HepG2 (cell line): ENCODE measurements around the gene SRSF7. TPM values are rescaled to one million over a fixed set of nuclear protein-coding genes. Genes with fewer than 3 reads are reported as not detected.

Experiments
- ATAC-seq: fragments of 200-7000 bp; cut with Tn5 transposase; 3 replicates; pipeline ENCODE4 v1.9.1; 2020; ENCODE audit warnings: mild to moderate bottlenecking, moderate library complexity
- BruUV-seq: library from RNA; stranded (reverse); fragments of 400-500 nt; replicated peaks from 2 replicates; lab custom pipeline; 2021; lab: Mats Ljungman, UMichigan
- CTCF ChIA-PET: fragments of 300-600 bp; formaldehyde crosslinking; extraction: SDS; loops from one replicate; lab custom pipeline; 2021; ENCODE audit warnings: low total read pairs, inconsistent platforms, low intra/inter-chr PET ratio; lab: Yijun Ruan, JAX
- POLR2A ChIA-PET: fragments of 350-600 bp; sonication (Branson Sonifier 250); formaldehyde crosslinking; loops from one replicate; lab custom pipeline; 2020; ENCODE audit warnings: antibody characterized with exemption, inconsistent platforms; lab: Yijun Ruan, JAX
- DNase-seq: peaks from one replicate; pipeline ENCODE4 v3.0.0-alpha.2; 2015; ENCODE audit warnings: low spot score
- FAIRE-seq: peaks from 3 replicates; lab custom pipeline; 2011; peaks lifted over from hg19 to GRCh38; lab: Jason Lieb, UNC
- H2AFZ ChIP-seq: one replicate; pipeline ENCODE4 v1.6.1; 2011; ENCODE audit warnings: low read length, inconsistent platforms
- H3K27ac ChIP-seq: fragments of 300-600 bp; 3 replicates; pipeline ENCODE4 v1.8.0; 2011; ENCODE audit warnings: mixed run types, mild to moderate bottlenecking, mixed read lengths, low read length, inconsistent platforms; ENCODE audit not compliant: insufficient read depth; ENCODE audit errors: extremely low read length
- H3K27me3 ChIP-seq, 2 experiments: fragments of 200-600 bp in 1 of 2; 2 replicates in 1 of 2; 3 replicates in 1 of 2; pipeline versions ENCODE4 v1.6.0 to v1.8.0; 2011; ENCODE audit warnings: low read length in 2 of 2, mild to moderate bottlenecking in 2 of 2, moderate library complexity in 2 of 2, inconsistent platforms in 1 of 2; ENCODE audit not compliant: insufficient read depth in 2 of 2, control insufficient read depth in 1 of 2
- H3K36me3 ChIP-seq, 2 experiments: fragments of 200-600 bp in 1 of 2; replicated peaks in 1 of 2; 2 replicates in 1 of 2; 3 replicates in 1 of 2; pipeline versions ENCODE4 v1.5.1 to v1.8.0; 2011; ENCODE audit warnings: low read length in 2 of 2, inconsistent platforms in 1 of 2; ENCODE audit not compliant: insufficient read depth in 2 of 2, control insufficient read depth in 1 of 2
- H3K4me1 ChIP-seq: 2 replicates; pipeline ENCODE4 v1.5.1; 2012; ENCODE audit warnings: low read length, inconsistent platforms; ENCODE audit not compliant: insufficient read depth
- H3K4me2 ChIP-seq: 2 replicates; pipeline ENCODE4 v1.6.0; 2011; ENCODE audit warnings: low read depth, low read length, inconsistent platforms
- H3K4me3 ChIP-seq, 3 experiments: fragments of 200-600 bp in 1 of 3; sonication (generic), shearing (Covaris generic) in 1 of 3; replicated peaks in 1 of 3; 2 replicates each; pipeline ENCODE4 v1.5.1; 2011 to 2016; ENCODE audit warnings: low read length in 3 of 3, inconsistent platforms in 2 of 3, low read depth in 2 of 3, mild to moderate bottlenecking in 2 of 3, control low read depth in 1 of 3, mixed read lengths in 1 of 3; ENCODE audit not compliant: insufficient read depth in 1 of 3
- H3K79me2 ChIP-seq: one replicate; pipeline ENCODE4 v1.6.1; 2011; ENCODE audit warnings: low read length, inconsistent platforms; ENCODE audit not compliant: insufficient read depth
- H3K9ac ChIP-seq: 2 replicates; pipeline ENCODE4 v1.6.0; 2011; ENCODE audit warnings: mild to moderate bottlenecking, low read depth, low read length, inconsistent platforms; ENCODE audit not compliant: insufficient read depth
- H3K9me3 ChIP-seq: 2 replicates; pipeline ENCODE4 v1.5.1; 2012; ENCODE audit warnings: mild to moderate bottlenecking, low read length
- H4K20me1 ChIP-seq: 2 replicates; pipeline ENCODE4 v1.6.0; 2011; ENCODE audit warnings: inconsistent platforms, mild to moderate bottlenecking, low read length, moderate library complexity; ENCODE audit not compliant: insufficient read depth
- BORCS8-MEF2B ChIP-seq: sonication (generic); formaldehyde crosslinking; IDR thresholded peaks from 2 replicates; pipeline ENCODE4 v1.8.0; 2022; ENCODE audit warnings: mild to moderate bottlenecking, missing genetic modification reagents
- FOSL1 ChIP-seq: sonication (generic); formaldehyde crosslinking; IDR thresholded peaks from 2 replicates; pipeline ENCODE4 v1.9.0; 2021; ENCODE audit warnings: missing genetic modification reagents, borderline replicate concordance
- HDAC6 ChIP-seq: fragments of 200-600 bp; sonication (generic); IDR thresholded peaks from 2 replicates; pipeline ENCODE4 v1.7.0; 2017; ENCODE audit warnings: mild to moderate bottlenecking, antibody characterized with exemption, low read length, low read depth
- NR2F6 ChIP-seq, 2 experiments: IDR thresholded peaks; 2 replicates each; pipeline ENCODE4 v1.6.1; 2016; ENCODE audit warnings: antibody characterized with exemption in 1 of 2, mild to moderate bottlenecking in 1 of 2
- SOX13 ChIP-seq, 3 experiments: fragments of 450-650 bp in 1 of 3; sonication (generic) in 1 of 3; formaldehyde crosslinking in 1 of 3; IDR thresholded peaks in 2 of 3; conservative IDR thresholded peaks in 1 of 3; 2 replicates each; pipeline versions ENCODE4 v1.5.0 to v1.6.1; 2016 to 2020; ENCODE audit warnings: antibody characterized with exemption in 1 of 3, mild to moderate bottlenecking in 1 of 3, missing compliant biosample characterization in 1 of 3, missing genetic modification reagents in 1 of 3, moderate library complexity in 1 of 3
- TFAP4 ChIP-seq: sonication (generic); IDR thresholded peaks from 2 replicates; pipeline ENCODE4 v1.6.1; 2016; ENCODE audit warnings: low read depth, borderline replicate concordance
- ZNF441 ChIP-seq: sonication (generic); formaldehyde crosslinking; IDR thresholded peaks from 2 replicates; pipeline ENCODE4 v1.7.0; 2021; ENCODE audit warnings: missing genetic modification reagents, borderline replicate concordance
- ZNF567 ChIP-seq: sonication (generic); formaldehyde crosslinking; IDR thresholded peaks from 2 replicates; pipeline ENCODE4 v1.8.1; 2023; ENCODE audit warnings: mild to moderate bottlenecking, missing genetic modification reagents, borderline replicate concordance
- WGBS: methylation state at CpG from one replicate; pipeline ENCODE4 v1.1.6; 2017; ENCODE audit warnings: low lambda C conversion rate; 5-methylcytosine and 5-hydroxymethylcytosine counted together
- in situ Hi-C: cut with HindIII; loops from 2 replicates; pipeline ENCODE4 v1.10.0; 2017; ENCODE audit warnings: low pct_unique_long_range_greater_than_20kb; ENCODE audit not compliant: extremely low pct_ligation_motif_present
- intact Hi-C: fragments of 100-400 bp; cut with micrococcal nuclease; formaldehyde crosslinking; loops from one replicate; pipeline ENCODE4 v1.10.0; 2022; ENCODE audit not compliant: unreplicated experiment
- polyA plus RNA-seq, 8 experiments: library from polyadenylated mRNA; depleted of rRNA in 3 of 8; stranded (reverse) in 7 of 8; unstranded in 1 of 8; fragments of >200 nt; fragmentation: Illumina TruSeq in 4 of 8; extraction: Trizol in 4 of 8; gene quantifications; 2 replicates each; pipeline versions ENCODE4 v1.2.1 to v1.2.3, GENCODE V29; 2011 to 2016; ENCODE audit warnings: low read depth in 4 of 8, missing spikeins in 1 of 8, mixed read lengths in 1 of 8; ENCODE audit not compliant: insufficient read depth in 1 of 8
- total RNA-seq, 5 experiments: library from RNA; depleted of rRNA; stranded (reverse); fragments of >200 nt; fragmentation: Illumina TruSeq; extraction: Trizol; gene quantifications; 2 replicates each; pipeline ENCODE4 v1.2.3, GENCODE V29; 2016; ENCODE audit warnings: low read depth in 1 of 5
- TF ChIP-seq, protein P1 (sequence below): sonication (generic); formaldehyde crosslinking; conservative IDR thresholded peaks from 2 replicates; pipeline ENCODE4 v1.5.0; 2020; ENCODE audit warnings: missing genetic modification reagents

The SRSF7 gene
- total and polyA plus RNA-seq, 2 of the 13 experiments (the other 11 are each of a cell fraction or from before 2014, with no cell fraction given) = 172 to 275 TPM

GRCh38 chr2:38771632-38772031, 20.5 kb upstream of the SRSF7 start:
- intact Hi-C loops (no loop called here), in situ Hi-C loops (no loop called here)
- Histone ChIP-seq H3K9ac (0 out of 2 replicates have a peak overlapping the region, but pooled peaks have one; percentile 24), H2AFZ (no peak overlapping the region), H3K4me1 (peaks cover 54% of the 10 kb centered on the region), H3K27ac (no peak overlapping the region), H4K20me1 (no peaks in the 10 kb centered on the region), H3K27me3 (no peaks in the 10 kb centered on the region), H3K79me2 (no peaks in the 10 kb centered on the region), H3K4me2 (peak overlapping the region; percentile 41), H3K9me3 (no peaks in the 10 kb centered on the region), H3K4me3 (peak overlapping the region in 1 of 3 experiments; percentile 11; a peak in 1 of 6 replicates), H3K36me3 (no peaks in the 10 kb centered on the region)
- BruUV-seq = no TSS peak
- CTCF ChIA-PET = no interaction called here
- TF ChIP-seq SOX13 (IDR thresholded peaks at IDR 0.05) (no peak), SOX13 (CRISPR knock-in tag; conservative IDR thresholded peaks at IDR 0.05 in 1 of 2, IDR thresholded peaks at IDR 0.05 in 1 of 2) (no peak), NR2F6 (IDR thresholded peaks at IDR 0.05) (0 out of 2 replicates have a peak, but pooled peaks have one; percentile 17), NR2F6 (CRISPR knock-in tag; IDR thresholded peaks at IDR 0.05) (no peak), TFAP4 (peak; percentile 31; the same call in 1 of the 2 replicates), ZNF567 (no peak), FOSL1 (CRISPR knock-in tag) (no peak), ZNF441 (CRISPR knock-in tag) (no peak), BORCS8-MEF2B (CRISPR knock-in tag) (no peak), HDAC6 (no peak)
- TF ChIP-seq, protein P1, sequence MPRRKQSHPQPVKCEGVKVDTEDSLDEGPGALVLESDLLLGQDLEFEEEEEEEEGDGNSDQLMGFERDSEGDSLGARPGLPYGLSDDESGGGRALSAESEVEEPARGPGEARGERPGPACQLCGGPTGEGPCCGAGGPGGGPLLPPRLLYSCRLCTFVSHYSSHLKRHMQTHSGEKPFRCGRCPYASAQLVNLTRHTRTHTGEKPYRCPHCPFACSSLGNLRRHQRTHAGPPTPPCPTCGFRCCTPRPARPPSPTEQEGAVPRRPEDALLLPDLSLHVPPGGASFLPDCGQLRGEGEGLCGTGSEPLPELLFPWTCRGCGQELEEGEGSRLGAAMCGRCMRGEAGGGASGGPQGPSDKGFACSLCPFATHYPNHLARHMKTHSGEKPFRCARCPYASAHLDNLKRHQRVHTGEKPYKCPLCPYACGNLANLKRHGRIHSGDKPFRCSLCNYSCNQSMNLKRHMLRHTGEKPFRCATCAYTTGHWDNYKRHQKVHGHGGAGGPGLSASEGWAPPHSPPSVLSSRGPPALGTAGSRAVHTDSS = no peak
- WGBS = 12% methylated on average over 5 of the region's 5 CpGs
- no peak for DNase-seq
- no peak for ATAC-seq
- FAIRE-seq = no peak
- POLR2A ChIA-PET = interaction anchor here (1.2 to 2.4 kb wide), 2 partner anchors 21 to 353 kb away, joined by 3 to 20 read pairs; partner anchors contain the start of gene SRSF7
